ENCODE results near the gene RNF207.
A peak's percentile ranks its signal among the peaks of the same experiment; 100 is the strongest.

The RNF207 gene

GRCh38 chr1:6175411-6175828 is 30.5 kb upstream of the RNF207 start:
- no peak for DNase-seq

DNA sequence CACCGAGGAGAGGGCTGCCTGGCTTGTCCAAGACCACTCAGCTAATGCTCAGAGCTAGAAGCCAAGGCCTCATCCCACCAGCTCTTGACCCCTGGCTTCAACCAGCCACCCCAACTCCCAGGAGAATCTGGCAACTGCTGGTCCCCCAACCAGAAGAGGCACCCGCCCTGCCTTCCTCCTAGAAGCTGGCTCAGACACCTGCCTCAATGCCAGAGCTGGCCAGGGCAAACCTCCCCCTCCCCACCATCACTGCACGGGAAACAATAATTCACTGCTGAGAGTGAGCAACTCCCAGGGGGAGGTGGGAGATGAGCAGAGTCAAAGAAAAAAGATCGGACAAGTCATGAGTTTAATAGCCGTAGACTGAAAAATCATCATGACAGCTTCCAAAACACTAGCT is 29.1 kb upstream of the RNF207 start:
- DNase-seq = no peak

DNA sequence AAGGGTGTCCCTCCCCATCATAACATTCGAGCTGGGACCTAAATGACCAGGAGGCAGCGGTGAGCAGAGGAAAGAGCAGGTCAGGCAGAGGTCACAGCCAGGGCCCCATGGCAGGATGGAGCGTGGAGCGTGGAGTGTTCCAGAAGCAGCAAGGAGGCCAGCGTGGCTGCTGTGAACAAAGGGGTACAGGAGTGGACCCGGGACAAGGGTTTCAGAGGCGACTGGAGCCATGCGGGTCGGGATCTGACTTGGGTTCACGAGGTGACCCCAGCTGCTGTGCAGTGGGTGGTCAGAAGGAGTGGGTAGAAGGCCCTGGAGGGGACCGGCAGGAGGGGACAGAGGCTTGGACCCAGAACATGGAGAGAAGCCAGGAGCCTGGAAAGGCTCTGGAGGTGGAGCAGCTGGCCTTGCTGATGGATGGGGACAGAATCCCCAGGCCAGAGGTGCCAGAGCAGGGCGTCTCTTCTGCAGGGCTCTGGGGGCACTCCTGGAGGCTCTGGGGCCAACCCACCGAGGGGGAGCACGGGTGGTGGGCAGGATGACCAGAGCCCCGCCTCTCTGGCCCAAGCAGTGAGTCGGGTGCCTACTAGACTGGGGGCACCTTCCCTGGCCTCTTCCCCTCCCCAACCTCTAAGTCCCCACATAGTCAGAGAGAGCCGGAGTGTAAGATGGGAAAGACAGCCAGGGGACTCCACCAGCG is 28.1 kb upstream of the RNF207 start:
- no peak for DNase-seq

- no peak for DNase-seq
Measured at GRCh38 chr1:6178751-6179563, 27.0 kb upstream of the RNF207 start.

DNA sequence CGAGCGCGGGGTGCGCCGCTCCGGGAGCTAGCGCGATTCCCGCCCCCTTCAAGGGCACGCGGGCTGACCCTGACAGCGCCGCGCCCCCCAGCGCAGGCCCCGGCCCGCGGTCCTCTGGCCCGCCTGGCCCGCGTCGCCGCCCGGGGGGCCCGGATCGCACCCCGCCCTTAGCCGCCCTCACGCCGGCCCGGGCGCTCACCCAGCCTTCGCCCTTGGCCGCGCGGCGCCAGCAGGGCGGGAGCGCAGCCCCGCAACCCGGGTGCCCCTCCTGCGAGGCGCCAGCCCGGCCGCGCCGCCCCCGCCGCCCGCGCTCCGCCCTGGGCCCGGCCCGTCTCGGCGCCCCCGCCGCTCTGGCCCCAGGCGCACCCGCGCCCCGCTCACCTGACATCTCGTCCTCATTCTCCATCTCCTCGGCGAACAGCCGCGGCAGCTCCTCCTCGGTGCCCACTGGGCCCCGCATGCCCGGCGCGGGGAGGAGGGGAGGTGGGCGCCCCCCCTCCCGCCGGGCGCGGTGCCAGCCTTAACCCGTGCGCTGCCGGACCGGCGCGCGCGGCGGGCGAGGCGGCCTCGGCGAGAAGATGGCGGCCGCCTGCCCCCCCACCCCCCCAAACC is 26.2 kb upstream of the RNF207 start:
- no peak for DNase-seq

DNA sequence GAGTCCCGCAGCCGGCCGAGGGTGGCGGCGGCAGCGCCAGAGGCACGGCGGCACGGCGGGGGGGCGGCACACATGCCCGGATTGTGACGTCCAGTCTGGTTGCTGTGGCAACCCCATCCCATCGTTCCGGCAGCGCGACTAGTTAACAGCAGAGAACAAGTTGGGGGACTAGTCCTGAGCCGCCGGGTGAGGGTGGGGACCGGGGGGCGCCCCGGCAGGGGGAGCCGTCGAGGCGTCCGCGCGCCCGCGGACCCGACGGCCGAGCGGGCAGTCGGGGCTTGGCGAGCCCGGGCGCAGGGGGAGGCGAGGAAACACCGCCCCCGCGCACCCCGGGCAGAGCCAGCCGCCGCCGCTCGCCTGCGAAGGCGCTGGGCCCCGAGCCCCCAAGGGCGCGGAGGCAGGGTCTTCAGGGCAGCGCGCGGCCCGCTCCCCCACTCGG is 25.6 kb upstream of the RNF207 start, which contains the start of gene CHD5:
Gene CHD5 (minus strand): TSS at position 54 of the 439 bp plus-strand sequence. CDS start 298 bp downstream, outside the sequence.
- DNase-seq = no peak

DNA sequence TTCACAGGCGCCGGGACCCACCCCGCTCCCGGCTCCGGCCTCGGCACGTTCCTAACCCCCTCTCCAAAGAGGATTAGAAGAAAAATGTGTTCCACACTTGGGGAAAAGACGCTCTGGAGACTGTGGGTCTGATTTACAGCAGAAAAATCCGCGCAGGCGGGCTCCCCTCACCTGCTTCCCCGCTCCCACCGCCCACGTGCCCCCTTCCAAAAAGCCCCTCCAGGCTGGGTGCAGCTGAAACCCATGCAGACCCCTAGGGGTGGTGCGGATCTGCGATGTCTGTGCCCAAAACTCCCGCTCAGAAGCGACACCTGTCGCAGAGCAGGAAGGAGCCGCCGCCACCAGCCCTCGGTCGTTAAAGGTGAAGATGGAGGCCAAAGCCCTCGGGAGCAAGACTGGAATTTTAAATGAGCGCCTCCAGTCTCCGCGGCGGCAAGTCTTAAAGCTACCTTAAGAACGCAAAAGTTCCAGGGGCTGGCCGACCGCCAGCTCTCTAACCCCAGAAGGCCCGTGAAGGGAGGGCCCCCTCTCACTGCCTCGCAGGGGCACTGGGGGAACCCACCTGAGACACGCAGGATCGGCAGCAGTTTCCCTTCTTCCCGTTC is 25.1 kb upstream of the RNF207 start:
- DNase-seq = no peak

DNA sequence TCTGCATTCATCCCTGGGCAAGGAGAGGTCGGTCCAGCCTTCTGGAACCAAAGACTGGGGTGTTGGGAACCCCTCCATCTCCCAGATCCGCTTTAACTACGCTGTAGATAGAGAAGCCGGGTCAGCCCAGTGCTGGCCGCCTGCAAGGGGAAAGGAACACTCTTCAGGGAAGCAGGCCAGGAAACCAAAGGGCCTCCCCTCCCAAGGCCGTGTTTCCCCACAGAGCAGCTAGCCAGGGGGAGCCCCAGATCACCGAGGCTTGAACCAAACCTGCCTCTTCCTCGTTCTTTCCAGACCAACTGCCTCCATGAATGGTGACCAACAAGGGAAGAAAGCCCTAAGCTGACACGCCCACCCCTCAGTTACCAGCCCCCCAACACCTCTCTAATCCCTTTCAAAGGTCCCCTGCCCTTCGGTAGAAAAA is 24.6 kb upstream of the RNF207 start:
- DNase-seq = no peak

GRCh38 chr1:6183520-6183989 is 22.4 kb upstream of the RNF207 start:
- no peak for DNase-seq

GRCh38 chr1:6184083-6184783 is 21.7 kb upstream of the RNF207 start:
- DNase-seq = no peak

- DNase-seq = no peak
Measured at GRCh38 chr1:6185151-6185550, 20.8 kb upstream of the RNF207 start.

DNA sequence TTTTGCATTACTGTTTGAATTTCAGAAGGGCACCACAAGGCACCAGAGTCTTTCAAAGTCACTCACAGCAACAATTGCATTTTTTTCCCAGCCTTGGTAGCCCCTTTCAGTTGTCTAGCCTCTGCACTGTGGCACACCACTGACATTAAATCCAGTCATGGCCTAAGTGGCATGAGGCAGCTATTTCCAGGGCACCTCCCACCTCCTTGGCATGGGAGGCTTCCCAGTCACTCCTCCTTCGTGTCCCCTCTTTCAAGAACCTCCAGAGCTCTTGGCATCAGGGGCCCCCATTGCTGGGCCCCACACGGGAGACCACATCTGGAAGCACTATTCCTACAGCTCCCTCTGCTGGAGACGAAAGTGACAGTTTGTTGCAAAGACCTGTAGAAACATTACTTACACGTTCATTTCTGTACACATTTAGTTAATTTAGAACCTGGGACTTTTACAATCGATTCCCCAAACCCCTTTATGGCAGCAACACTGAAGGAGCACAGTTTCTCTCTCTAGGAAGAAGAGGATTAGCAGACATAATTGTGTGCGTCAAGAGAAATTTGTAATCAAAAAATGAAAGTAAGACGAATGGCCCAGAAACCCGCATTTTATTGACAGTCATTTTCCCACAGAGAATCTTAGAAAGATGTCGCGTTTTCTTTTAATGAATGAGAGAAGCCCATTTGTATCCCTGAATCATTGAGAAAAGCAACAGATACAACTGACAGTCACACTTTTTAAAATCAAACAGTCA is 20.1 kb upstream of the RNF207 start:
- DNase-seq = no peak

DNA sequence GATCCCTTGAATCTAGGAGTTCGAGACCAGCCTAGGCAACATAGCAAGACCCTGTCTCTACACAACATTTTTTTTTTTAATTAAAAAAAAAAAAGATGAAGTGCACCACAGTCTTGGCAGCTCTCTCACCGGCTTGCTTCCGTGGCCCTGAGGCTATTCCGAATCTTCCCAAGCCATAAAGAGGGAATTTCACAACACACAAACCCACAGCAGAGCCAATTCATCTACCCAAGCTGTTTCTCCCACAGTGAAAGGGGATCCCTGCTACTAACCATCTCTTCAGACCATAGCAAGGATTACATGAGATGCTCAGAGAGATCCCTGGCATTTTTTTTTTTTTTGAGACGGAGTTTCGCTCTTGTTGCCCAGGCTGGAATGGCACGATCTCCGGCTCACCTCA is 17.5 kb upstream of the RNF207 start:
- DNase-seq = no peak

DNA sequence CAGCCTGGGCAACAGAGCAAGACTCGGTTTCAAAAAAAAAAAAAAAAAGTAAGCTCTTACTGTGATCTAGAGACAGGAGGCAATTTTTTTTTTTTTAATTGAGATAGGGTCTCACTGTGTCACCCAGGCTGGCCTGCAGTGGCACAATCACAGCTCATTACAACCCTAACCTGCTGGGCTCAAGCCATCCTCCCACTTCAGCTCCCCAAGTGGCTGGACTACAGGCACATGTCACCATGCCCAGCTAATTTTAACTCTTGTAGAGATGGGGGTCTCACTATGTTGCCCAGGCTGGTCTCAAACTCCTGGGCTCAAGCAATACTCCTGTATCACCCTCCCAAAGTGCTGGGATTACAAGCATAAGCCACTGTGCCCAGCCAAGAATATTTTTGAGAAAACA is 14.0 kb upstream of the RNF207 start:
- no peak for DNase-seq

GRCh38 chr1:6197746-6198427 is 8.0 kb upstream of the RNF207 start:
- DNase-seq = no peak

GRCh38 chr1:6198646-6199297 is 7.1 kb upstream of the RNF207 start:
- no peak for DNase-seq

- peak; percentile 97 for DNase-seq
Measured at GRCh38 chr1:6199298-6200187, 6.4 kb upstream of the RNF207 start, which contains the start of gene RPL22. RPL22 (minus strand) TSS chr1:6199595; CDS start chr1:6199573, 22 bp downstream.

DNA sequence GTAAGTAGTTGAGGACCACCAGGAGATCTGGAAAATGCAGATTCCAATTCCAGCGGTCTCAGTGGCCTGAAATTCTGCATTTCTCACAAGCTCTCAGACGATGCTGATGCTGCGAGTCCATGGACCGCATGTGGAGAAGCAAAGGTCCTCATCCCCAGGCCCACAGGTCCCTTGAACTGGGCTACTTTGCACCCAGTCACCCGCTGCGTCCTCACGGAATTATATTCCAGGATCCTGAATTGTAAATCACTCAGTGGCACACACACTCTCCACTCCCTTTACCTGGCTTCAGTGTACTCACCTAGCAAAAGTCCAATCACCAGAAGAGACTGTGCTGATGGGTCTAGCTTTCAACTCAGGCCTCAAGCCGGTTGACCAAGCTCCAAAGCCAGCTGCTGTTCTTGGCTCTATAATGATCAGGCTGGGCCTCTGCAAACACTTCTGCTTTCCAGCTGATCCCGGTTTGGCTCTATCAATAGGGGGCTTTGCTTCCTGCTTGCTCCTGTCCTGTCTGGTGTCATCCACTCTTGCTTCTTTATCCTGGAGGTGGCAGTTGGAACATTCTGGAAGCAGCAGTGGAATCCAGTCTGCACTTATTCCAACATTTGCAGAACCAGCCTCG is 5.6 kb upstream of the RNF207 start:
- DNase-seq = no peak

DNA sequence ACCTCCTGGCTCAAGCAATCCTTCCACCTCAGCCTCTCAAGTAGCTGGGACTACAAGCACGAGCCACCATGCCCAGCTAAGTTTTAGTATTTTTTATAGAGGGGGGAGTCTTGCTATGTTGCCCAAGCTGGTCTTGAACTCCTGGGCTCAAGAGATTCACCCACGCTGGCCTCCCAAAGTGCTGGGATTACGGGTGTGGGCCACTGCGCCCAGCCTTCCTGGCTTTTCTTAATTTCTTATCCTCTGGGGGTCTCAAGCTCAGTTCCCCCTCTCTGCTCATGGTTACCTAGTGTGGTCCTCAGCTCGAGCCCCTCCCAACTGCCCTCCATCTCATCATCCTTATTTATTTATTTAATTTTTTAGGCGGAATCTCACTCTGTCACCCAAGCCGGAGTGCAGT is 3.7 kb upstream of the RNF207 start:
- DNase-seq = no peak
